Measurements from ENCODE around the gene EXT2.

EXT2 gene

DNA sequence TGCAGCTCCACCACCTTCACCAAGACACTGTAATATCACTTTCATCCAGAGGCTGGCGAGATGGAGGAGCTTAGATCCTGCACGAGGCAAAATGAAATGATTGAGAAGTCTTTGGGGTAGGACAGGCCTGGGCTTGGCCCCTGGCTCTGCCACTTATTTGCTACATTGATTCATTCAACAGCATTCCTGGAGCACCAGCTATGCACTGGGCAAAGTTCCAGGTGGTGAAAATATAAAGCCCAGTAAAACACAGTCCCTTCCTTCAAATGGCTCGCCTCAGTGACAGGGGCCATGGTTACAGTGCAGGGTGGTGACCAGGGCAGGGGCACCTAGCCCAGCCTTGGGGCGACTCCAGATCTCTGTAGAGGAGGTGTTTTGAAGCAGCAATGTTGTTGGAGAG lies 194.7 kb downstream of the EXT2 start:
- H2AFZ ChIP-seq (ENCODE audit: low read depth, low read length) = no peak overlapping the region
- H3K4me1 ChIP-seq (ENCODE audit: low read length) = no peaks in the 10 kb centered on the region; the same call in 1 of the 2 replicates
- no peaks in the 10 kb centered on the region for H3K79me2 ChIP-seq (ENCODE audit: low read length)
- H3K4me2 ChIP-seq (ENCODE audit: low read length) = no peak overlapping the region
- no peaks in the 10 kb centered on the region for H3K36me3 ChIP-seq (replicated peaks; ENCODE audit: low read depth, low read length)
- H3K27ac ChIP-seq (ENCODE audit: low read length) = no peak overlapping the region
- peaks cover 5% of the 10 kb centered on the region; the same call in 1 of the 2 replicates for H3K27me3 ChIP-seq (ENCODE audit: low read depth, low read length)
- no peak overlapping the region for H3K9ac ChIP-seq (ENCODE audit: low read length)
- TF ChIP-seq, protein P1, sequence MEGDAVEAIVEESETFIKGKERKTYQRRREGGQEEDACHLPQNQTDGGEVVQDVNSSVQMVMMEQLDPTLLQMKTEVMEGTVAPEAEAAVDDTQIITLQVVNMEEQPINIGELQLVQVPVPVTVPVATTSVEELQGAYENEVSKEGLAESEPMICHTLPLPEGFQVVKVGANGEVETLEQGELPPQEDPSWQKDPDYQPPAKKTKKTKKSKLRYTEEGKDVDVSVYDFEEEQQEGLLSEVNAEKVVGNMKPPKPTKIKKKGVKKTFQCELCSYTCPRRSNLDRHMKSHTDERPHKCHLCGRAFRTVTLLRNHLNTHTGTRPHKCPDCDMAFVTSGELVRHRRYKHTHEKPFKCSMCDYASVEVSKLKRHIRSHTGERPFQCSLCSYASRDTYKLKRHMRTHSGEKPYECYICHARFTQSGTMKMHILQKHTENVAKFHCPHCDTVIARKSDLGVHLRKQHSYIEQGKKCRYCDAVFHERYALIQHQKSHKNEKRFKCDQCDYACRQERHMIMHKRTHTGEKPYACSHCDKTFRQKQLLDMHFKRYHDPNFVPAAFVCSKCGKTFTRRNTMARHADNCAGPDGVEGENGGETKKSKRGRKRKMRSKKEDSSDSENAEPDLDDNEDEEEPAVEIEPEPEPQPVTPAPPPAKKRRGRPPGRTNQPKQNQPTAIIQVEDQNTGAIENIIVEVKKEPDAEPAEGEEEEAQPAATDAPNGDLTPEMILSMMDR (IDR thresholded peaks at IDR 0.05; ENCODE audit: low read depth, low read length) = no peak
- TF ChIP-seq EZH2phosphoT487 (IDR thresholded peaks at IDR 0.05; ENCODE audit: low read depth) = no peak
- no peak overlapping the region for H3K4me3 ChIP-seq (ENCODE audit: low read length)
- no peaks in the 10 kb centered on the region for H4K20me1 ChIP-seq (ENCODE audit: insufficient read depth, low read length)
- H3K9me3 ChIP-seq (ENCODE audit: insufficient read depth, low read length) = no peaks in the 10 kb centered on the region

Measured in OCI-LY3 (cell line).